GM18519 (cell line): ENCODE results near the gene ARHGDIA.

Source experiments
- ATAC-seq: cut with Tn5 transposase; IDR thresholded peaks from one replicate; pipeline ENCODE4 v1.9.1; 2021; ENCODE audit warnings: mild to moderate bottlenecking, moderate library complexity; ENCODE audit not compliant: unreplicated experiment, low FRiP score

ARHGDIA gene

DNA sequence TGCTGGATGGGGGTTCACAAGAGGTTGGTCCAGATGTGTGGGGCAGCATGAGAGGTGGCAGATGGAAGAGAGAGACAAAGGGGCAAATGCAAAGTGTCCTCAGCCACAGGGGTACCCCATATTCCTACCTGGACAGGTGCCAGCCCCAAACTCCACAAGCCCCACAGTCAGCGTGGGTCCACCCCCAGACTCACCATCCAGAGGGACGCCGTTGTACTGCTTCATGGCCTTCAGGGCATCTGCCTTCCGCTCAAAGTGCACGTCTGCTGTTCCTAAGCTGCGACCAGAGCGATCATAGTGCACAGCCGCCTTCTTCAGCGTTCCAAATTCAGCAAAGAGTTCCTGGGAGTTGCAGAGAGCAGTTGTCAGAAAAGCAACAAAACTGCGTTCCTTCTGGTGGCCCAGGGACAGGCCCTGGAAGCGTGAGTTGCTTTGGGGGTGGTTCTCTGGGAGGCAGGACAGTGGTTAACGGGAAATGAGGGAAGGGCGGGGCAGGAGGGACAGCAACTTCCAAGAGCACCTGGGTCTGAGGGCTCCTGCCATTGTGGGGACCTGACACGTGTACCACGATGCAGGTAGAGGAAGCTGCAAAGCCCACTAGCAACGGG lies 18.0 kb upstream of the ARHGDIA start:
- no peak for ATAC-seq

DNA sequence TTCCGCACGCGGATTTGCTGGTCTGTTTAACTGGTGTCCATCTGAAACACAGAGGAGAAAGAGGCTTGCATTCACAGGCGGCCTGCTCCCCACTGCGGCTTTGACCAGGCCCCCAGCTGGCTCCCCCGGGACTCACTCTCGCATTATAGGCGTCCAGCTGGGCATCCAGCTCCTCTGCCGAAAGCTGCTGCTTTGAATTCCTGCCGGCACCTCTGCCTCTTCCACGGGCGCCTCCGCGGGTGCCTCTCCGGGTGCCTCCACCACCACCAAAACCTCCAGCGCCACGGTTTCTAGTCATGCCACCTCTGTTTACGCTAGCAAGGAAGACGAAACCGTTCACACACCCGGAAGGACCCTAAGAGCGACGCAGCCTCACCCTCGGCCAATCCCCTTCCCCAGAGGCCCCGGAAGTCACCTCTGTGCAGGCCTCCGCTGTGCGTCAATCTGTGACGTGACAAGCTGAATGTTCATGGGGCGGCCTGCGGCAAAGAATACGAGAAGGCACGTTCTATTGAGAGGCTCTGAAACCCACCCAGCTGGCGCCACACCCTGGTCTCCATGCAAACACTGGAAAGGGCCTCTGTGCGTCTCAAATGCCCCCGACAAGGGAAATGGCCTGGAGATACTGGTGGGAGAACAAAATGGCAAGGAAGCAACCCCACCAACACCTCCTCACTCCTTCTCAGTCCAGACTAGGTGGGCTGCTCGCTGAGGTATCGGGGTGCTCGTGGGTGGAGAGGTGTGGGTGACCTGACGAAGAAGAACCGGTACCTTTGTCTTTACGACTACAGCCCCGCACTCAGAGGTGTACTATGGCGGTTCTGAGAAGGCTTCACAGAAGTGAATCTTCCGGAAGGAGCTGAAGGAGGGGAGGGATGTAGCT lies 17.2 kb upstream of the ARHGDIA start:
- ATAC-seq, result no peak

DNA sequence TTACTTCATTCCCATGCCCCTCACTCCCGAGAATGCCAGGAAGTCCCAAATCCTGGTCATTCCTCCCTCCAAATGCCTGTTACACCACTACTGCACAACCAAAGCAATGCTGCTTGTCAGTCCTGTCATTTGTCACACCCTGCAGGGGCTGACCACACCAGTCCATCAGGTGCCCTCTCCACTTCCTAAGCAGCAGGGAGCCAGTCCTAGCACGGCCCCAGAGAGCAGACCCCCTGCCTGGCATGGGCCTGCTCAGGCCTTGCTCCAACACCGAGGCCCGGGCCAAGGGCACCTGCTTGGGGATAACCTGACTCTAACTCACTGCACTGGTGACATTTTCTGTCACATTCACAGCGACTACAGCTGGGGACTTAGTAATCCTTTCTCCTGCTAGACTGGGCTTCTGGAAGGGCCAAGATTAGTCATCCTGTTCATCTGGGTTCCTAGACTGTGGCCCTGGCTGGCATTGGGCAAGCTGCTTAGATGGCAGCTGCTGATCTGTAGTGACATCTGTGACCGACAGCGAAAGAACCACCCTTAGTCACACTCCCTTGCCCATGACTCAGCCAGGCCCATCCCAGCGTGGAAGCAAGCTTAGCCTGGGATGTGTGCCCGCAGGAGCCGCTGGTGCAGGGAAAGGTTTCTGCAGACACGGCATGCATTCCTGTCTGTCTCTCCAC lies 14.9 kb upstream of the ARHGDIA start:
- no peak for ATAC-seq

DNA sequence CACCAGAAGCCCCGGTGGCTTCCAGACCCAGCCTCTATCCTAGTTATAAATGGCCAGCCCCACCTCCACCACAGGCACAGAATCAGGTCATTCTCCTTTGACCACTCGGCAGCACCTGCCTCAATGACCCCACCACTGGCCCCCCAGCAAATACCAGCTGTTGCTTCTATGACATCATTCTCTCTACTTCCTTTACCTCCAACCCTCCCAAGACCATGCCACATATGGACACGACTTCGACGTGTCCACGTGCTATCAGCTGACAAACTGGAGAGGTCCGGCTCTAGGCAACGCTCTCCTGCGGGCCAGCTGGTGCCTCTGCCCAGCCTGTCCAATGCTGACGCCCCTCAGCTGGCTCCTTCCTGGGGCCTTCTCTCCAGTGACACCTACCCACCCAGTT lies 14.3 kb upstream of the ARHGDIA start:
- no peak for ATAC-seq

DNA sequence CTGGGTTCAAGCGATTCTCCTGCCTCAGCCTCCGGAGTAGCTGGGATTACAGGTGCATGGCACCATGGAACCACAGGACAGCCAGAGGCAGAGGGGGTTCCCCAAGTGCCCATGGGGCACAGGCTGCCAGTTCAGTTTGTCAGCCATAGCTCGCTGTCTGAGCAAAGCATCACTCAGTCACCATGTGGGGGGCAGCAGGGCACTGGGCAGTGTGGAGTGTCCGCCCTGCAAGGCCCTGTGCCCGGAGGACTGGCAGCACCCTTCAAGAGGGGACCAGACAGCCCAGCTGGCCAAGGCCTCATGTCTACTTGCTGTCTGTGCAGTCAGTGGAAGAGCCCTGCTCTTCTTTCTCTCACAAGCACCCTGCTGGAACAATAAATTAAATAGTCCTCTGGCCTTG lies 13.8 kb upstream of the ARHGDIA start:
- ATAC-seq, result no peak

DNA sequence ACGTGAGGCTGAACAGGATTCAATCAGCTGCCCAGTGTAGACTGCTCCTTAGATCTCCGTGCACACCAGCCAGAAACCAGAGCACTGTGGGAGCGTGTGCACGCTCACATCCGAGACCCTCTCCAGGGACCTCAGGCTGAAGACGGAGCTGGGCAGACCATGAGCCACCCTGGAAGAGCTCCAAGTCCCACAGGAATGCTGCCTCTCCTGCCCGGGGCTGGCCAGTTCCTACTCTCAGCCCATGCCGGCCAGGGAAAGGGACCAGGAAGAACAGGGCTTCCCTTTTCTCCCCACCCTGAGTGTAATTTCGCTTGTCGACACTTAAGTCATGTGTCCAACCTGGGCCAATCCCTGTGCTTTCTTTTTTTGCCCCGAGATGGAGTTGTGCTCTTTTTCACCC lies 13.4 kb upstream of the ARHGDIA start:
- ATAC-seq, result no peak

DNA sequence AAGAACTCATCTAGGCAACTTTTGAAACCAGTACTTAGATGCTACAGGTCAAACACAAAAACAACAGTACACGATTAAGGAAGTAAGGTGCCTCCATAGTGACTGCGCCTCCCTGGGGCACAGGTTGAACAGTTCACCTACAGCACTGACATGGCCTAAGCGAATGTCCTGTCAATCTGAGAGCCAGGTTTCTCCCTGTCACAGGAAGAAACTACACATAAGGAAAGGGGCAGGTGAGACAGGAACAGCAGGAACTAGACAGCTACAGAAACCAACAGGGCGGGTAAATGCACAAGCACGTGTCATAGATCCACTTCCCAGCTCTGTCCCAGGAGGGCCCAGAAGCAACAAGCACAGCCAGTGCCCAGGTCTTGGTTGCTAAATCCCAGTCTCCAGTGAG lies 8.0 kb upstream of the ARHGDIA start:
- no peak for ATAC-seq

DNA sequence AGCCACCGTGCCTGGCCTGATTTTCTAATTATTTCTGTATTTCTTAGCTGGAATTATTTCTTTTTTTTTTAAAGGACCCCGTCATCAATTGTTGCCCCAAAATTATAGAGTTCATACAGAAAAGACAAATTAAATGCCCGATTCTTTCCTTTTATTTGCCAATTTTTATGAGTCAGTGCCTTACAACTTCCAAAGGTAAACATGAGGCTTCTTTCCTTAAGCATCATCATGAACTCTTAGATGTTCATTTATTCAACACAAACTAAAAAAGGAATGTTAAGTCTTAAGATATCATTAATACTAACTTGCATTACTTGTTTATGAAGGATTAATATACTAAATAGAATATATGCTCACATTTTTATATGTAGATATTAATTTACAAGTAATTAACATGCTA lies 7.2 kb upstream of the ARHGDIA start:
- no peak for ATAC-seq

DNA sequence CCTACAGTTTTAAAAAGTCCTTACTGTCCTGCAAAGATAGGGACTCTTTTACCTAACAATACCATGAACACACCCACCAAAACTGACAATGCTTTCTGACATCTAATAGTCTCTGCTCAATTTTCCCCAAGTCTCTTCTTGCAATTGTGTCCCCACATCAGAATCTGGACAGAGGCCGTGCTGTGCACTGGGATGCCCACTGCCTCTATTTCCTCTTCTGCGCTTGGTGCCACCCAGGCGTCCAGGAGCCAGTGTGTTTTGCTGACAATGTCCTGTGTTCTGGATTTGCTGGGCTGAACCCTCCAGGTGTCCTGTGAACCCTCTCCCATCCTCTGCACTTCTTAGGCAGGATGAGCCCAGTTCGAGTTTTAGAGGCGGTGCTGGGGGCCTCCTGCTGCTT lies 6.4 kb upstream of the ARHGDIA start:
- no peak for ATAC-seq

DNA sequence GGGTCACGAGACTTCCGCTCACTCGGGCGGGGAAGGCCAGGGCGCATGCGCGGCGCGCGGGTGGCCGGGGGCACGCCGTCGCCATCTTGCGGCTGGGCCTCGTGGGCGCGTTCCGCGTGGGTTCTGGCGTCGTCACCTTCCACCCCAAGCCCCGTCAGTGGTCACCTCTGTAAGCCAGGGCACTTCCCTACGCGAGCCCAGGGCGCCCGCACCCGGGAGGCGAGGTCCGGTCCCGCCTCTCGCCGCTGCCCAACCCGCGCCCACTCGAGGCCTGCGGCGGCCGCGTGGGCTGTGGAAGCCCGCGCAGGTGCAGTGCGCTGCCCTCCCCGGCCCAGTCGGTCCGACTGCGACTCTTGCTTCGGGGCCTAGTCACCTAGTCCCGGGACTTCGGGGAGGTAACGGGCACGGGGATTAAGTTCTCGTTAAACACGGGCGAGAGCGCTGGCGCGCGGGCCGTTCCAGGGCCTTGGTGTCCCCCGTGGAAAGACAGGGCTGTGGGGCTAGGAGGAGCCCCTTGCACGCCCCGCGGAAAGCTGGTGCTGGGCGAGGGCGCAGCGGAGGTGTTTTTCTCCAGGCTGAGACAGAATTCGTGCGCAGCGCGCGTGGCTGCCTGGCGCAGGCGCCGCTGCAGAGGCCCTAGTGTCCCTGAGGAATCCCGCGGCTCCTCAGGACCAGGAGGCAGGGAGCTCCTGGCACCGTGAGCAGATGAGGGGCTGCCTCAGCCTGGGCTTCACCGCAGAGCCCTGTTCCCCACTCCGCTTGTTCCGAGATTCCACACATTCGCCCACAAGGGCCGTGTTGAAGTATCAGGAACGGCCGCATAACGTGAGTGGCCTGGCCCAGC lies 472 bp upstream of the ARHGDIA start:
- ATAC-seq, result no peak

DNA sequence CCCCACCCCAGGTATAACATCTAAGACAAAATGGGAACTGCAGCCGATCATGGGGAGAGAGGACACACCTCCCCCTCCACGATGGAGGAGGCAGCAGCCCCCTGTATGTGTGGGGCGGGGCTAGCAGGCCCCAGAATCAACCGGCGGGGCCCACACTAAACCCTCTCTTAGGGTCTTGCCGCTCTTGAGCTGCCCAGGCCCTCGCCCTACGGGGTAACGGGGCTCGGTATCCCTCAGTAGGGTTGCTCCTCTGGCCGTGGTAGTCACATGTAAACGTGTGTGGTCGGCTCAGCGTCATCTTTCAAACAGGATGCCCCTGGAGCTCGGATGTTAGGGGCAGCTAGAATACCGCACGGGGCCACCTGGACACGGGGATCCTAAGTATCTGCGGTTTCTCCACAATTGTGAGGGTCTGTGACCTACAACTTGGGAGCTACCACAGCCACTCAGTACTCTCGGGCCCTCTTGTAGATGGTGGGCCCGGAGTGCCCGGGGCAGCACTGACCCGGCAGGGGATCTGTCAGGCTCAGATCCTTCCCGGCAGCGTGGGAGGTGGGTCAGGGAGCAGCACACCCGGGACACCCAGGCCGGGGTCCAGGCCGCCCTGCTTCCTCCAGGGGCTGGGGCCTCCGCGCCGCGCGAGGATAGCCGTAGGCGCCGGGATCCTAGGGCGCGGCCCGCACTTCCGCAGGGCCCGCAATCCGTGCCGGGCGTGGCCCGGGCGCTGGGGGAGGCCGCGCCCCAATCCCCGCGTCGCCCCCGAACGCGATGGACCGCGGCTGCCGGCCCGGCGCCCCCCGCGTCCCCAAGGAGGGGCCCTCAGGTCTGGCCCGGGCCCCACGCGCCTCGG lies 781 bp downstream of the ARHGDIA start:
- ATAC-seq, result no peak

DNA sequence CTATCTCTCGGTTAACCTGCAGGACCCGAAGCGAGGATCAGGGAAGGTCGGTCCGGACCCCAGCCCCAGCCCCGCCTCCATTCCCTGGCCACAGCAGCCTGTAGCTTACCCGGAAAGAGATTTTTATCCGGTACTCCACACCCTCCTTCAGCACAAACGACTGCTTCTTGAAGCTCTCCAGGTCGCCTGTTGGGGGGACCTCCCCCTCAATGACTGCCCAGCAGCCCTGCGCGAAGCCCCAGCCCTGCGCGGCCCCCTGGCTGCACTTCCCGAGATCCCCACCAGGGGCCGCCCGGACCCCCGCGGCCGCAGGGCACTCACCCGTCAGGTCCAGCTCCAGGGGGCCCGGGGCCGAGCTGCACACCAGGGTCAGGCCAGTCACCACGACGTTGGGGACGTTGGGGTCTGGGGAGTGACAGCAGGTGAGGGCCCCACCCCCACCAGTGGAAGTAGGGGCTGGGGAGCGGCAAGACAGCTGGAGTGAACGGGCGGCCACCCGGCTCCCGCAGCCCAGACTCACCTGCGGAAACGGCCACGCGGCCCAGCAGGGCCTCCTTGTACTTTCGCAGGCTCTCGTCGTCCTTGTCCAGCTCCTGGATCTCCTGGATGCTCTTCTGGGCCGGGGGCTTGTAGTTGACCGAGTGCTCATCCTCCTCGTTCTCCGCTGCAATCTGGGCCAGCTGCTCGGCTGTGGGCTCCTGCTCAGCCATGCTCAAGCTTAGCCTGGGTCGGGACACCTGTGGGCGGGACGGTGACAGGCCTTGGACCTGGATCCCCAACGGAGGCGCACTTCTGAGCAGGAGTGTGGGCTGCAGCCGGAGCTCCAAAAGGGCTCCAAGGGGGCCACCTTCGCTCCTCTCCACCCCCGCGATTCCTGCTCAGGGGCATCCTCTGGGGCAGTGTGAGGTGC lies 1.7 kb downstream of the ARHGDIA start:
- no peak for ATAC-seq

DNA sequence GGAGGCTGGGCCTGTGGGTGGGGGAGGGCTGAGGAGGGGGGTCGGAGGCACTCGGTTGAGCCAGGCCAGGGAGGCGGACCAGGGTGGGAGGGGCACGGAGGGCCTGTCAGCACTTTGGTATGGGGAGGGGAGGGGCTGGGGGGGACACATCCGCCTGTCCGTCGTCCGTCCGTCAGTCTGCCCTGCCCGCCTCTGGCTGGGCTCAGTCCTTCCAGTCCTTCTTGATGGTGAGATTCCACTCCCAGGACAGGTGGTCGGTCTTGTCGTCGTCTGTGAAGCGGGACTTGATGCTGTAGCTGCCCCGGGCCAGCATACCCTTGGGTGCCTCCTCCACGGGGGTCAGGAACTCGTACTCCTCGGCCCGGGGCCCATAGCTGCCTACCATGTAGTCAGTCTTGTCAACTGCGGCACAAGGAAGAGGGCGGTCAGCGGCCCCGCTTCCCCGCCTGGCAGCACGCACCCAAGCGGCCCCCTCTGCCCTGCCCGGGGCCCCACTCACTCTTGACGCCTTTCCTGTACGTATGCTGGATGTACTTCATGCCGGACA lies 2.4 kb downstream of the ARHGDIA start:
- no peak for ATAC-seq

DNA sequence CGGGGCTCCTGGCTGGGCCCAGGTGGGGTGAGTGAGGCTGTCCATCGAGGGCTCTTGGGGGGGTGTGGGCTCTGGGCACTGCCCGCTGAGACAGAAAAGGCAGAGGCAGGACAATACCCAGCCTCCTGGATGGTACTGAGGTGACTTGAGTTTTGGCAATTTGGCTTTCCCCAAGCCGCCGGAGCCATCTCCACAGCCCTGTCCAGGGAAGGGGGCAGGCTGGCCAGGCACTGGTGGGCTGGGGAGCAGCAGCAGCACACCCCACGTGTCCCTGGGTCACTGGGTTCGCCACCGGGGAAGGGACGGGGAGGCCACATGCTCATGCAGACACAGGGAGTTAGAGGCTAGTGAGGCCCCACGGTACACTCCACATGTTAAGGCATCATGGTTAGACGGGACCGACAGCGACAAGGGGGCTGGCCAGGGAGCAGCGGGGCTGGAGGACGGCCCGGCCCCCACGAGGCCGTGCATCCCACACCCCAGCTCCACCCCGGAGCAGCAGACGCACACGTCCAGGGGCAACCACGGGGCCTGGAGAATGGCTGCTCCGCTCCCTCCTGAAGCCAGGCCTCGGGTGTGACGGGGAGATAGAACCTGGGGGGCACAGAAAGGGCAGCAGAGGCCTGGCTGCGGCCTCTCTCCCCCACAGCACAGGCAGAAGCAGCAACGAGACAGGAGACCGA lies 3.0 kb downstream of the ARHGDIA start:
- ATAC-seq, result no peak

DNA sequence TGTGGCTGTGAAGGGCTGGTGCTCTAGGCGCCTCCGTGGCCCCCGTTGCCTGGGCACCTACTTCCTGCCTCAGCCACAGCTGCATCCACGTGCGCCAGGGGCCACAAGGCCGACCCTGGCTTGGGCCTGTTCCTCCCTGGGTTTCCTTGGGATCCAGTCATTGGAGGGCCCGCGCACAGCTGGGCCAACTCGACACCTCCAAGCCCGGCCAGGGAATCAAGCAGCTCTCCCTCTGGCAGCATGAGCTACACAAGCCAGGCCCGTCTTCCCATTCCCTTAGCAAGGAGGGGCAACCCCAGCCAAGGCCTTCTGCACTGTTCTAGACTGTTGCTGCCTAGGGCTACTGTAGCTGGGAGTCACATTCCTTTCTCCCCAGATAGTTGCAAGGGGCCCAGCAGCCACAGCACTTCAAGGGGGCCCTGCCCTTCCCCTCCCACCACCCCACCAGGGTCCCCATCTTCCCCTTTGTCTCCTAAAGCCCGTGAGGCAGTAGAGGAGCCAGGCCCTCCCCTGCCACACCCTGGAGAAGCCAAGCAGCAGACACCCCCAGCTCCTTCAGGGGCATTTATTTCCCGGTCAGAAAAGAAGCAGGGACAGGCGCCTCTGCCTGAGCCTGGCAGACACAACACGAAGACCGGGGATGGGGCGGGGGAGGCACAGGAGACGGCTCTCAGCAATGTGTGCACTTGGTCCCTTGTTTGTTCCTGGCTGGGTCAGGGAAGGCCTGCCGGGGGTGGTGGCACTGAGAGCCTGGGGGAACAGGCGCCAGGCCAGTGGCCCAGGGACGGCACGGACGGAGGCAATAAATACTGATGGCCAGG lies 3.8 kb downstream of the ARHGDIA start:
- no peak for ATAC-seq

DNA sequence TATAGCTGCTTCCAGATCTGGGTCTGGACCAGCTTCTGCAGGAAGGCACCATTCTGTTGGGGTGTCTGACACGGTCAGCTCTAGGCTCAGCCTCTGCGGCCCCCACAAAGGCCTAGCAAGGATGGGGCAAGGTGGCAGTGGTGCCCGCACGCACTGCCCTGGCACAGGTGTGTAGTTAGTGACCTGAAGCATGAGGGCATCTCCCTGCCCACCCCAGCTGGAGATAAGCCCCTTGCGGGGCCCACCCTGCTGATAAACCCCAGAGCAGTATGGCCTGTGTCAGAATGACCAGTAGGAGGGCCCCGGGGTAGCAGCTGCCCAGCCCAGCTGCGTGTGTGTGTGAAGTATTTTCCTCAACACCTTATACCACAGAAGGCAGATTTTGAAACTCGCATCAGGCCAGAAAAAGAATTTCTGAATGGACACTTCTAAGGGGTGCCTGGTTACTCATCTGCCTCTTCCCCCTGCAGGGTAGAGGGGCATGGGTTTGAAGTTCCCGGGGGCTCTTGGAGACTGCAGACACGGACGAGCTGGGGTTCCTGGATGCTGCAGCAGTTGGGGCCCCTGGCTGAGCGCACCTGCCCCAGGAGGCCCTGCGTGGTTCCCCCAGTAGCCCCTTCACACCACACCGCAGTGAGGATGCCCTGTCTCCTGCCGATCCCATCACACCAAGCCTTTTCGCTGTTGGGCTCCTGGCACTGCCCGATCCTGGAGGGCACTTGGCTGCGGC lies 4.5 kb downstream of the ARHGDIA start:
- no peak for ATAC-seq
